Endothelial cell of umbilical vein (primary cell): ENCODE data around the gene RALGPS1. TPM values are rescaled to one million over a fixed set of nuclear protein-coding genes. Genes with fewer than 3 reads are reported as not detected.

Experiments used
- BruUV-seq: library from RNA; stranded (reverse); fragments of 400-500 nt; replicated peaks from 2 replicates; lab custom pipeline; 2021; lab: Mats Ljungman, UMichigan
- CTCF ChIA-PET: fragments of 300-600, 350-600 bp; sonication (Branson Sonifier 250); formaldehyde crosslinking; loops from one replicate; lab custom pipeline; 2021; ENCODE audit warnings: antibody characterized with exemption, inconsistent platforms; lab: Charles Lee
- POLR2A ChIA-PET: fragments of 300-600, 350-600 bp; sonication (Branson Sonifier 250); formaldehyde crosslinking; loops from one replicate; lab custom pipeline; 2021; ENCODE audit warnings: antibody characterized with exemption, inconsistent platforms; lab: Charles Lee
- DNase-seq: peaks from one replicate; pipeline ENCODE4 v3.0.0-alpha.2; 2011; ENCODE audit warnings: low read depth, low spot score
- FAIRE-seq: peaks from 2 replicates; lab custom pipeline; 2011; peaks lifted over from hg19 to GRCh38; lab: Jason Lieb, UNC
- H2AFZ ChIP-seq: 2 replicates; pipeline ENCODE4 v1.6.0; 2012; ENCODE audit warnings: low read depth, low read length, control low read depth, inconsistent platforms
- H3K27ac ChIP-seq: 2 replicates; pipeline ENCODE4 v1.5.1; 2011; ENCODE audit warnings: low read depth, mild to moderate bottlenecking, control low read depth, low read length, moderate library complexity; ENCODE audit not compliant: insufficient read depth
- H3K27me3 ChIP-seq, 2 experiments: 2 replicates each; pipeline versions ENCODE4 v1.6.0 to v1.6.1; 2011; ENCODE audit warnings: low read length in 2 of 2, mixed read lengths in 1 of 2; ENCODE audit not compliant: control insufficient read depth in 2 of 2, insufficient read depth in 2 of 2
- H3K36me3 ChIP-seq, 2 experiments: 2 replicates in 1 of 2; 3 replicates in 1 of 2; pipeline ENCODE4 v1.5.1; 2011; ENCODE audit warnings: low read length in 2 of 2, mild to moderate bottlenecking in 1 of 2, moderate library complexity in 1 of 2; ENCODE audit not compliant: control insufficient read depth in 2 of 2, insufficient read depth in 2 of 2; ENCODE audit errors: extremely low read depth in 1 of 2
- H3K4me1 ChIP-seq: 3 replicates; pipeline ENCODE4 v1.5.1; 2011; ENCODE audit warnings: mild to moderate bottlenecking, low read length; ENCODE audit not compliant: control insufficient read depth, insufficient read depth; ENCODE audit errors: extremely low read depth
- H3K4me2 ChIP-seq: 2 replicates; pipeline ENCODE4 v1.6.1; 2011; ENCODE audit warnings: low read length, control low read depth, mixed read lengths; ENCODE audit not compliant: insufficient read depth
- H3K4me3 ChIP-seq, 3 experiments: fragments of 200-600 bp in 1 of 3; sonication (generic), shearing (Covaris generic) in 1 of 3; replicated peaks in 1 of 3; 2 replicates each; pipeline ENCODE4 v1.5.1; 2011 to 2016; ENCODE audit warnings: control low read depth in 3 of 3, low read length in 3 of 3, mild to moderate bottlenecking in 2 of 3, inconsistent platforms in 1 of 3, low read depth in 1 of 3, moderate library complexity in 1 of 3; ENCODE audit not compliant: insufficient read depth in 1 of 3
- H3K79me2 ChIP-seq: 2 replicates; pipeline ENCODE4 v1.6.0; 2012; ENCODE audit warnings: low read length, inconsistent platforms; ENCODE audit not compliant: control insufficient read depth, insufficient read depth
- H3K9ac ChIP-seq: replicated peaks from 2 replicates; pipeline ENCODE3; 2011; ENCODE audit warnings: low read length, control low read depth; ENCODE audit not compliant: insufficient read depth; ENCODE audit errors: extremely low read depth
- H3K9me1 ChIP-seq: replicated peaks from 3 replicates; pipeline ENCODE4 v1.6.0; 2011; ENCODE audit warnings: mild to moderate bottlenecking, low read length; ENCODE audit not compliant: control insufficient read depth, insufficient read depth; ENCODE audit errors: extremely low read depth
- H3K9me3 ChIP-seq: replicated peaks from 2 replicates; pipeline ENCODE4 v1.5.1; 2012; ENCODE audit warnings: low read length, inconsistent platforms; ENCODE audit not compliant: control insufficient read depth, insufficient read depth
- H4K20me1 ChIP-seq: replicated peaks from 2 replicates; pipeline ENCODE3; 2011; ENCODE audit warnings: mild to moderate bottlenecking, low read length; ENCODE audit not compliant: control insufficient read depth, insufficient read depth; ENCODE audit errors: extremely low read depth
- EZH2 ChIP-seq: IDR thresholded peaks from 2 replicates; pipeline ENCODE4 v1.6.1; 2012; ENCODE audit warnings: borderline replicate concordance, low read depth, mild to moderate bottlenecking, moderate library complexity, low read length, inconsistent platforms; ENCODE audit not compliant: severe bottlenecking
- FOS ChIP-seq: IDR thresholded peaks from 2 replicates; pipeline ENCODE4 v1.6.1; 2011; ENCODE audit warnings: mild to moderate bottlenecking, low read length, moderate library complexity, borderline replicate concordance; ENCODE audit not compliant: insufficient read depth
- GATA2 ChIP-seq: IDR thresholded peaks from 2 replicates; pipeline ENCODE4 v1.7.0; 2011; ENCODE audit warnings: low read depth, mild to moderate bottlenecking, moderate library complexity, mixed read lengths, low read length; ENCODE audit not compliant: insufficient read length, insufficient read depth
- JUN ChIP-seq: IDR thresholded peaks from 2 replicates; pipeline ENCODE4 v1.6.1; 2011; ENCODE audit warnings: borderline replicate concordance, low read depth; ENCODE audit not compliant: insufficient read length, insufficient read depth
- MYC ChIP-seq: IDR thresholded peaks from one replicate; pipeline ENCODE4 v1.6.1; 2011; ENCODE audit warnings: mild to moderate bottlenecking, low read depth, low read length
- POLR2A ChIP-seq: IDR thresholded peaks from 2 replicates; pipeline ENCODE4 v1.6.1; 2012; ENCODE audit warnings: low read depth, mild to moderate bottlenecking, control low read depth, low read length
- POLR2AphosphoS5 ChIP-seq: IDR thresholded peaks from 2 replicates; pipeline ENCODE4 v1.6.1; 2012; ENCODE audit warnings: low read depth, mild to moderate bottlenecking, control low read depth, low read length, moderate library complexity; ENCODE audit not compliant: insufficient read depth
- dilution Hi-C: fragments of 300-500 bp; cut with MboI; formaldehyde crosslinking; loops from one replicate; pipeline ENCODE4 v1.15.0; 2019; ENCODE audit warnings: low sequenced_read_pairs; ENCODE audit not compliant: extremely low pct_ligation_motif_present
- intact Hi-C: fragments of 100-400 bp; cut with micrococcal nuclease; formaldehyde crosslinking; loops from one replicate; pipeline ENCODE4 v1.10.0; 2022
- polyA plus RNA-seq, 4 experiments: library from polyadenylated mRNA; depleted of rRNA in 3 of 4; stranded (reverse) in 3 of 4; unstranded in 1 of 4; fragments of >200 nt; gene quantifications; 2 replicates each; pipeline versions ENCODE4 v1.2.1 to v1.2.3, GENCODE V29; 2011 to 2012; ENCODE audit warnings: missing spikeins in 1 of 4
- total RNA-seq: library from RNA; stranded (reverse); gene quantifications from 2 replicates; pipeline ENCODE4 v1.2.3, GENCODE V29; 2021
- TF ChIP-seq, protein P1 (sequence below), 2 donors: IDR thresholded peaks; 1 replicate in 1 of 2; 2 replicates in 1 of 2; pipeline ENCODE4 v1.5.1; 2011; ENCODE audit warnings: low read length in 2 of 2, mild to moderate bottlenecking in 2 of 2, moderate library complexity in 2 of 2, control low read depth in 1 of 2, inconsistent platforms in 1 of 2, low read depth in 1 of 2; ENCODE audit not compliant: insufficient read depth in 1 of 2; ENCODE audit errors: extremely low read depth in 1 of 2
- TF ChIP-seq, protein P2 (sequence below): IDR thresholded peaks from 2 replicates; pipeline ENCODE4 v1.6.1; 2011; ENCODE audit not compliant: insufficient read depth, insufficient read length

Gene RALGPS1
- total and polyA plus RNA-seq, 2 donors (not counting 3 experiments of a cell fraction or from before 2014, with no cell fraction given): 3.8 to 5.5 TPM

- Histone ChIP-seq H3K9ac (no peak overlapping the region), H2AFZ (no peak overlapping the region), H3K36me3 (no peaks in the 10 kb centered on the region), H3K4me1 (peaks cover 7% of the 10 kb centered on the region), H3K27ac (no peak overlapping the region), H3K79me2 (no peaks in the 10 kb centered on the region), H3K4me3 (no peak overlapping the region), H3K27me3 (no peaks in the 10 kb centered on the region), H3K9me3 (no peaks in the 10 kb centered on the region), H3K9me1 (no peaks in the 10 kb centered on the region), H4K20me1 (no peaks in the 10 kb centered on the region), H3K4me2 (no peak overlapping the region)
- TF ChIP-seq, protein P1, sequence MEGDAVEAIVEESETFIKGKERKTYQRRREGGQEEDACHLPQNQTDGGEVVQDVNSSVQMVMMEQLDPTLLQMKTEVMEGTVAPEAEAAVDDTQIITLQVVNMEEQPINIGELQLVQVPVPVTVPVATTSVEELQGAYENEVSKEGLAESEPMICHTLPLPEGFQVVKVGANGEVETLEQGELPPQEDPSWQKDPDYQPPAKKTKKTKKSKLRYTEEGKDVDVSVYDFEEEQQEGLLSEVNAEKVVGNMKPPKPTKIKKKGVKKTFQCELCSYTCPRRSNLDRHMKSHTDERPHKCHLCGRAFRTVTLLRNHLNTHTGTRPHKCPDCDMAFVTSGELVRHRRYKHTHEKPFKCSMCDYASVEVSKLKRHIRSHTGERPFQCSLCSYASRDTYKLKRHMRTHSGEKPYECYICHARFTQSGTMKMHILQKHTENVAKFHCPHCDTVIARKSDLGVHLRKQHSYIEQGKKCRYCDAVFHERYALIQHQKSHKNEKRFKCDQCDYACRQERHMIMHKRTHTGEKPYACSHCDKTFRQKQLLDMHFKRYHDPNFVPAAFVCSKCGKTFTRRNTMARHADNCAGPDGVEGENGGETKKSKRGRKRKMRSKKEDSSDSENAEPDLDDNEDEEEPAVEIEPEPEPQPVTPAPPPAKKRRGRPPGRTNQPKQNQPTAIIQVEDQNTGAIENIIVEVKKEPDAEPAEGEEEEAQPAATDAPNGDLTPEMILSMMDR (IDR thresholded peaks at IDR 0.05; ENCODE audit: extremely low read depth in 1 of 2, insufficient read depth in 1 of 2, low read depth in 1 of 2, low read length in 2 of 2): no peak
- no peak for TF ChIP-seq GATA2
- TF ChIP-seq POLR2AphosphoS5: no peak
- TF ChIP-seq FOS: no peak
- no peak for TF ChIP-seq EZH2
- TF ChIP-seq JUN: no peak
- TF ChIP-seq POLR2A: no peak
- TF ChIP-seq, protein P2, sequence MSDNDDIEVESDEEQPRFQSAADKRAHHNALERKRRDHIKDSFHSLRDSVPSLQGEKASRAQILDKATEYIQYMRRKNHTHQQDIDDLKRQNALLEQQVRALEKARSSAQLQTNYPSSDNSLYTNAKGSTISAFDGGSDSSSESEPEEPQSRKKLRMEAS: no peak
- TF ChIP-seq MYC: no peak
- dilution Hi-C loops: no loop called here
- CTCF ChIA-PET: interaction anchor here (0.6 to 1.1 kb wide), 5 partner anchors 18 to 145 kb away, joined by 3 to 5 read pairs (median 3); no protein-coding TSS in a partner anchor
- FAIRE-seq (no peak), DNase-seq (no peak)
- intact Hi-C loops: no loop called here
- POLR2A ChIA-PET: interaction anchor here (0.6 kb wide), 1 partner anchor 17 kb away, joined by 3 read pairs; no protein-coding TSS in a partner anchor
- BruUV-seq: no TSS peak
Measured at GRCh38 chr9:127248241-127248640, 333.7 kb downstream of the RALGPS1 start.
